Calu3 (cell line): ENCODE measurements around the gene HMMR. TPM values are rescaled to one million over a fixed set of nuclear protein-coding genes. Genes with fewer than 3 reads are reported as not detected.
A peak's percentile ranks its signal among the peaks of the same experiment; 100 is the strongest.

Experiments used
- BruUV-seq: library from RNA; stranded (reverse); fragments of 400-500 nt; replicated peaks from 2 replicates; lab custom pipeline; 2021; lab: Mats Ljungman, UMichigan
- CTCF ChIA-PET: fragments of 300-600 bp; sonication (Branson Sonifier 250); formaldehyde crosslinking; loops from one replicate; lab custom pipeline; 2022; ENCODE audit warnings: antibody characterized with exemption; lab: Charles Lee
- DNase-seq: peaks from one replicate; pipeline ENCODE4 v3.0.0; 2022
- H3K27ac Mint-ChIP-seq: one replicate; pipeline ENCODE4 v1.8.0; 2022; ENCODE audit warnings: mixed read lengths; ENCODE audit not compliant: unreplicated experiment
- H3K27me3 Mint-ChIP-seq: one replicate; pipeline ENCODE4 v1.8.0; 2022; ENCODE audit warnings: mixed read lengths; ENCODE audit not compliant: unreplicated experiment
- H3K36me3 Mint-ChIP-seq: one replicate; pipeline ENCODE4 v1.8.0; 2022; ENCODE audit warnings: mild to moderate bottlenecking, moderate library complexity, mixed read lengths; ENCODE audit not compliant: insufficient read depth, unreplicated experiment
- H3K4me1 Mint-ChIP-seq: one replicate; pipeline ENCODE4 v1.8.0; 2022; ENCODE audit warnings: mild to moderate bottlenecking, low read depth, mixed read lengths; ENCODE audit not compliant: unreplicated experiment
- H3K4me3 Mint-ChIP-seq: one replicate; pipeline ENCODE4 v1.8.0; 2022; ENCODE audit warnings: mild to moderate bottlenecking, low read depth, moderate library complexity, mixed read lengths; ENCODE audit not compliant: unreplicated experiment
- H3K9me3 Mint-ChIP-seq: one replicate; pipeline ENCODE4 v1.8.0; 2022; ENCODE audit warnings: low read depth, mixed read lengths; ENCODE audit not compliant: unreplicated experiment
- CTCF ChIP-seq: fragments of 200-600 bp; IDR thresholded peaks from one replicate; pipeline ENCODE4 v1.8.0; 2022; ENCODE audit warnings: antibody characterized with exemption; ENCODE audit not compliant: unreplicated experiment
- intact Hi-C: fragments of 100-400 bp; cut with micrococcal nuclease; formaldehyde crosslinking; loops from one replicate; pipeline ENCODE4 v1.10.0; 2022; ENCODE audit not compliant: unreplicated experiment
- total RNA-seq: library from RNA; stranded (reverse); gene quantifications from 2 replicates; pipeline ENCODE4 v1.2.3, GENCODE V29; 2022

Gene HMMR
- total RNA-seq, 1 experiment from 2014 or later, result 54.3 TPM

- no peaks in the 10 kb centered on the region for H3K9me3 Mint-ChIP-seq
- CTCF ChIA-PET, result interaction anchor here (0.7 kb wide), 1 partner anchor 9 kb away, joined by 4 read pairs; no protein-coding TSS in a partner anchor
- no TSS peak for BruUV-seq
- no peaks in the 10 kb centered on the region for H3K27me3 Mint-ChIP-seq
- no peak overlapping the region for H3K27ac Mint-ChIP-seq
- peaks cover 70% of the 10 kb centered on the region for H3K36me3 Mint-ChIP-seq
- intact Hi-C loops, result no loop called here
- no peak for DNase-seq
- TF ChIP-seq CTCF, result no peak
- no peak overlapping the region for H3K4me3 Mint-ChIP-seq
- H3K4me1 Mint-ChIP-seq, result peaks cover 26% of the 10 kb centered on the region
Observed at GRCh38 chr5:163456840-163457239, 3.6 kb upstream of the HMMR start.

- CTCF ChIA-PET, result interaction anchor here (2.0 kb wide), 1 partner anchor 44 kb away, joined by 6 read pairs; no protein-coding TSS in a partner anchor
- H3K27ac Mint-ChIP-seq, result peak overlapping the region; percentile 76
- no TSS peak for BruUV-seq
- no peaks in the 10 kb centered on the region for H3K27me3 Mint-ChIP-seq
- intact Hi-C loops, result loop anchor here (2.0 kb wide), 1 partner anchor 22 kb away; the partner anchor contains the start of gene CCNG1
- peak overlapping the region; percentile 79 for H3K4me3 Mint-ChIP-seq
- no peaks in the 10 kb centered on the region for H3K9me3 Mint-ChIP-seq
- peaks cover 69% of the 10 kb centered on the region for H3K36me3 Mint-ChIP-seq
- H3K4me1 Mint-ChIP-seq, result peaks cover 26% of the 10 kb centered on the region
- no peak for TF ChIP-seq CTCF
- DNase-seq, result no peak
Observed at GRCh38 chr5:163458778-163459385, 1.6 kb upstream of the HMMR start.

- intact Hi-C loops, result loop anchor here (2.0 kb wide), 1 partner anchor 23 kb away; the partner anchor contains the start of gene CCNG1
- Mint-ChIP-seq H3K27ac (peak overlapping the region; percentile 76), H3K27me3 (no peaks in the 10 kb centered on the region), H3K36me3 (peaks cover 70% of the 10 kb centered on the region), H3K9me3 (no peaks in the 10 kb centered on the region), H3K4me1 (peaks cover 31% of the 10 kb centered on the region), H3K4me3 (peak overlapping the region; percentile 79)
- DNase-seq, result no peak
- CTCF ChIA-PET, result interaction anchor here (1.0 to 2.0 kb wide), 2 partner anchors 10 to 44 kb away, joined by 3 to 6 read pairs; no protein-coding TSS in a partner anchor
- TF ChIP-seq CTCF, result no peak
- TSS peak; percentile 75 for BruUV-seq
Observed at GRCh38 chr5:163459462-163459818, 992 bp upstream of the HMMR start.

GRCh38 chr5:163459819-163460561, 442 bp upstream of the HMMR start, which contains the start of gene NUDCD2:
Gene NUDCD2 (minus strand): TSS chr5:163460102. CDS start chr5:163460050, 52 bp downstream.
- peaks cover 36% of the 10 kb centered on the region for H3K4me1 Mint-ChIP-seq
- BruUV-seq, result no TSS peak
- H3K27ac Mint-ChIP-seq, result peak within 1 kb of the TSS; percentile 76
- TF ChIP-seq CTCF, result peak; percentile 25
- CTCF ChIA-PET, result interaction anchor here (0.7 to 2.2 kb wide), 6 partner anchors 11 to 97 kb away, joined by 3 to 10 read pairs (median 5); partner anchors contain the start of gene MAT2B
- no peaks in the 10 kb centered on the region for H3K9me3 Mint-ChIP-seq
- no peaks in the 10 kb centered on the region for H3K27me3 Mint-ChIP-seq
- intact Hi-C loops, result loop anchor here (1.0 to 2.0 kb wide), 3 partner anchors 23 to 45 kb away; partner anchors contain the start of genes CCNG1 and MAT2B
- H3K36me3 Mint-ChIP-seq, result peaks cover 65% of the 10 kb centered on the region
- peak; percentile 94 for DNase-seq
- peak within 1 kb of the TSS; percentile 79 for H3K4me3 Mint-ChIP-seq
